A549 treated with DMSO at 1 μM for 4 hours (cell line): ENCODE results near the gene NAGS. TPM values are rescaled to one million over a fixed set of nuclear protein-coding genes. Genes with fewer than 3 reads are reported as not detected.

Experiments used
- total RNA-seq: library from RNA; stranded (reverse); fragments of 200-300 nt; extraction: Qiagen RNA extraction; gene quantifications from 5 replicates; pipeline ENCODE4 v1.2.3, GENCODE V29; 2022; ENCODE audit warnings: low read depth

Gene NAGS, protein sequence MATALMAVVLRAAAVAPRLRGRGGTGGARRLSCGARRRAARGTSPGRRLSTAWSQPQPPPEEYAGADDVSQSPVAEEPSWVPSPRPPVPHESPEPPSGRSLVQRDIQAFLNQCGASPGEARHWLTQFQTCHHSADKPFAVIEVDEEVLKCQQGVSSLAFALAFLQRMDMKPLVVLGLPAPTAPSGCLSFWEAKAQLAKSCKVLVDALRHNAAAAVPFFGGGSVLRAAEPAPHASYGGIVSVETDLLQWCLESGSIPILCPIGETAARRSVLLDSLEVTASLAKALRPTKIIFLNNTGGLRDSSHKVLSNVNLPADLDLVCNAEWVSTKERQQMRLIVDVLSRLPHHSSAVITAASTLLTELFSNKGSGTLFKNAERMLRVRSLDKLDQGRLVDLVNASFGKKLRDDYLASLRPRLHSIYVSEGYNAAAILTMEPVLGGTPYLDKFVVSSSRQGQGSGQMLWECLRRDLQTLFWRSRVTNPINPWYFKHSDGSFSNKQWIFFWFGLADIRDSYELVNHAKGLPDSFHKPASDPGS
- total RNA-seq = 0.77 to 1.4 TPM (median 1.0 TPM) in 5 replicates

DNA sequence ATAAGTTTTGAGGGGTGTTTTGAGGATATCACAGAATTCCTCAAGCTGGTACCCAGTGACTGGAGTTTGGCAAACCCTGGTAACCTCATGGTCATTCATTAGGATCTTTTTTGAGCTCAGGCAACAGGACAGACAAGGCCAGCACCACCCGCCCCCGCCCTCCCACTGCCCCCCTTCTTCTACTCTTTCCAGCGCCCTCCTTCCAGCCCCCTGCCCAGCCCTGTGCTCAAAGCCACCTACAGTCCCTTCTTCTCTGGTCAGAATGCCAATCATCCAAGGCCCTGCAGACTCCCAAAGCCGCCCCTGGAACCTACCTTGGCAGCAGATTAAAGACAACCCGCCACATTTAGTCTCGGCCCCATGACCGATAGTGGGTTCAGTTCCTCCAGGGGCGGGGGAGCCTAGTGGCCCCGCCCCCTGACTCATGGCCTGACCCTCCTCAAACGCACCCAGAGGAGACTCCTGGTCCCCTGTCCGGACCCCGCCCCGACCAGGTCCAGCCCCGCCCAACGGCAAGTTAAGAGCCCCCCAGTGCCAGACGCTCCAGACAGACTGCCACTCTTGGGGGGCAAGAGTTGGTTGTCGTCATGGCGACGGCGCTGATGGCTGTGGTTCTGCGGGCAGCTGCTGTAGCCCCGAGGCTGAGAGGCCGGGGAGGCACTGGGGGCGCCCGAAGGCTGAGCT is at the start of gene NAGS:
Gene NAGS, plus strand, starts transcription at position 546 of the 684 bp plus-strand sequence. Its CDS starts 42 bp downstream, at position 588.

DNA sequence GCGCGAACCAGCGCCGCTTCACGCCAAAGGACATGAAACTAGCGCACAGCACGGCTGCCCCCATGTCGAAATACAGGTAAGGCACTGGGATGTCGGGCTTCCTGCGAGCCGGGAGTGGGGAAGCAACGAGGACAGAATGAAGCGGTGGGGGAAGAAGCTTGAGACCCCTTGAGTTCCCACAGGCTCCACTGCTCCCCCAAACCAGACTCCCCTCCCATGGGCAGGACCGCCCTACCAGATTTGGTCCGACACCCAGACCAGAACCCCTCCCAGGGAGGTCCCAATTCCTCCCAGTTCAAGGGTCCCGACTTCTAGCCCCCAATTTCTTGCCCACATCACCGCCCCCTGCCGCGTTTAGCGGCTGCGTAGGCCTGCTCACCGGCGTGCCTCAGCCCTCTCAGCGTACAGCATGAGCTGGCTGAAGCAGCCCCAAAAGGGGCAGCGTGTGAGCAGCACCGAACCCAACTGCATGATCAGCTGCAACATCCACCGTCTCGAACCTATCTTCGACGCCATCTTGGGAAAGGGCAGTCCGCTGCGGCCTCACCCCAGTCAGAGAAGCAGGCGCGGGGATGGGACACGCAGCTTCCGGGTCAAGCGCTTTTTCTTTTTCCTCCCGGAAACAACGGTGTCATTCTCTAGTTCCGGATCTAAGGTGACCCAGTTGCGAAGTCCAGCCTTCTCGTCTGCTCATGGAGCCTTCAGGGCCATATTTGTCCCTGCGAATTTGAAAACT is 10.2 kb downstream of the NAGS start, which contains the start of gene TMEM101:
Gene TMEM101, minus strand, starts transcription at position 527 of the 736 bp plus-strand sequence. Its CDS starts 11 bp downstream, at position 516.

Other genes starting within 250 kb of the NAGS start
- not detected in 5 replicates for gene SOST, start 245.8 kb upstream of the NAGS start, total RNA-seq
- gene DUSP3, start 225.6 kb upstream of the NAGS start, total RNA-seq = 62.4 to 69.0 TPM (median 67.2 TPM) in 5 replicates
- gene CFAP97D1, start 224.2 kb upstream of the NAGS start, total RNA-seq = not detected in 5 replicates
- gene MPP3, start 171.5 kb upstream of the NAGS start, total RNA-seq = 17.6 to 20.7 TPM (median 19.4 TPM) in 5 replicates
- not detected in 5 replicates for gene CD300LG, start 157.4 kb upstream of the NAGS start, total RNA-seq
- 1.7 to 3.2 TPM (median 2.1 TPM) in 5 replicates for gene MPP2, start 97.1 kb upstream of the NAGS start, total RNA-seq
- gene PPY, start 62.1 kb upstream of the NAGS start, total RNA-seq = not detected in 5 replicates
- gene PYY, start 50.7 kb upstream of the NAGS start, total RNA-seq = 0.17 TPM in 1 of 5 replicates, not detected in the others
- gene TMEM101, start 10.3 kb downstream of the NAGS start, total RNA-seq = 27.4 to 33.5 TPM (median 29.9 TPM) in 5 replicates
- 55.9 to 60.9 TPM (median 57.6 TPM) in 5 replicates for gene LSM12, start 62.0 kb downstream of the NAGS start, total RNA-seq
- gene G6PC3, start 66.1 kb downstream of the NAGS start, total RNA-seq = 122 to 174 TPM (median 149 TPM) in 5 replicates
- 14.6 to 18.7 TPM (median 15.7 TPM) in 5 replicates for gene HDAC5, start 119.0 kb downstream of the NAGS start, total RNA-seq
- gene HROB, start 137.3 kb downstream of the NAGS start, total RNA-seq = 8.2 to 9.9 TPM (median 8.8 TPM) in 5 replicates
- gene ASB16, start 166.1 kb downstream of the NAGS start, total RNA-seq = 0.08 to 0.17 TPM (median 0.10 TPM) in 5 replicates
- gene TMUB2, start 182.3 kb downstream of the NAGS start, total RNA-seq = 37.3 to 45.0 TPM (median 43.9 TPM) in 5 replicates
- 56.7 to 69.2 TPM (median 64.8 TPM) in 5 replicates for gene ATXN7L3, start 195.3 kb downstream of the NAGS start, total RNA-seq
- gene UBTF, start 215.1 kb downstream of the NAGS start, total RNA-seq = 91.4 to 114 TPM (median 106 TPM) in 5 replicates